GM12891 (cell line): ENCODE data around the gene SLC35E4.

Source experiments
- DNase-seq: peaks from one replicate; pipeline ENCODE4 v3.0.0; 2011; ENCODE audit warnings: low spot score; ENCODE audit not compliant: insufficient read length
- FAIRE-seq: peaks from 2 replicates; lab custom pipeline; 2011; peaks lifted over from hg19 to GRCh38; lab: Jason Lieb, UNC
- PAX5 ChIP-seq: IDR thresholded peaks from 2 replicates; pipeline ENCODE4 v1.6.1; 2011; ENCODE audit warnings: low read length, moderate library complexity, mild to moderate bottlenecking; ENCODE audit not compliant: insufficient read depth, severe bottlenecking
- POLR2A ChIP-seq: IDR thresholded peaks from 2 replicates; pipeline ENCODE4 v1.6.1; 2011; ENCODE audit warnings: low read depth, low read length, control low read depth
- POLR2AphosphoS5 ChIP-seq: IDR thresholded peaks from 2 replicates; pipeline ENCODE4 v1.6.1; 2011; ENCODE audit warnings: low read depth, low read length, control low read depth
- POU2F2 ChIP-seq: IDR thresholded peaks from 2 replicates; pipeline ENCODE4 v1.6.1; 2011; ENCODE audit warnings: low read depth, mild to moderate bottlenecking, control low read depth, low read length, moderate library complexity
- SPI1 ChIP-seq: IDR thresholded peaks from 2 replicates; pipeline ENCODE4 v1.6.1; 2011; ENCODE audit warnings: low read depth, low read length, control low read depth
- TAF1 ChIP-seq: IDR thresholded peaks from 2 replicates; pipeline ENCODE4 v1.6.1; 2011; ENCODE audit warnings: low read depth, low read length, control low read depth

SLC35E4 gene

GRCh38 chr22:30649430-30650007 is 13.9 kb downstream of the SLC35E4 start:
- TF ChIP-seq SPI1 (peak; percentile 87), TAF1 (no peak)
- peak; percentile 77 for DNase-seq
- FAIRE-seq = peak; percentile 77

DNA sequence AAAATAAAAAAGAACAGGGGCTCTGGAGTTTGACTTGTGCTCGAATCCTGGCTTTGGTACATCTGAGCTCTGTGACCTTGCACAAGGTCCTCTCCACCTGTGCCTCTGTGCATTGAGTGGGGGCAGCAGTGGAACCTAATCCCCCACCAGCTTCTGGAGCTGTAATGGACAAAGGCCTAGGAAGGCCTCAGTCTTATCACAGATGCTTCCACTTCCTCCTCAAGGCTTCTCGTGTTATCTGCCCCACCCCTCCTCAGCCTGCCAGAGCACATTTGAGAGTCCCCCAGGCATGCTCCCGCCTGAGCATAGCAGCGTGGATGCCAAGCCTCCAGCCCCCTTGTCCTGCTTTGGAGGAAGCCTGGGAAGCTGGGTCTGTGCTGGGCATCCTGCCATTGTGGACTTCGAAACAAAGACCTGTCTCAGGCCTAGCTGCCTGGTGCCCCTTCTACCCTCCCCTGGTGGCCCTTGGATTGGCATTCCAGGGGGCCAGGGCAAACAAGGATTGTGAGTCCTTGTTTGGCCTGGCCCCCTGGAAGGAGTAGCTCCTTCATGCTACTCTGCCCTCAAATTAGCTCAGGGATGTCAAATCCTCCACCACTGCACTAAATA is 15.0 kb downstream of the SLC35E4 start:
- FAIRE-seq = no peak

DNA sequence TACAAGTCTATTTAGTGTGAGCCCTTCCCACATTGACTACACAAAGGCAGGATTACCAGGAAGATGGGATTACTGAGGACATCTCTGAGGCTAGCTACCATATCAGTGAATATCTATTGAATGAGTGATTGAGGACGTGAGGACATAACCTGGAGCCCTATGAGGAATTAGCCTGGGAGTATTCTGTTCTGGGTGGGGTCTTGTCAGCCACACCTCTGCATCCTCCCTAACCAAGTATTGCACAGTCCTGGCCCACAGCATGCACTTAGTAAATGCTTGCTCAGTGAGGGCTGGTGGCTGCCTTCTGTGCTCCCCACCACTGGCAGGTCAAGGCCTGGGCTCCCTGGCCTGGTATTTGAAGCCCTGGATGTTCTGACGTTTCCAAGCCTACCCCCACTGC is 17.3 kb downstream of the SLC35E4 start:
- DNase-seq = no peak
- TF ChIP-seq POU2F2 (no peak), POLR2A (no peak), SPI1 (no peak), TAF1 (no peak)
- no peak for FAIRE-seq

More for the DNA sequence above, 15.0 kb downstream of the SLC35E4 start:
- no peak for TF ChIP-seq PAX5
- TF ChIP-seq TAF1 = no peak
- no peak for TF ChIP-seq POLR2A
- TF ChIP-seq POU2F2 = no peak
- TF ChIP-seq POLR2AphosphoS5 = no peak
- no peak for TF ChIP-seq SPI1
- no peak for DNase-seq

DNA sequence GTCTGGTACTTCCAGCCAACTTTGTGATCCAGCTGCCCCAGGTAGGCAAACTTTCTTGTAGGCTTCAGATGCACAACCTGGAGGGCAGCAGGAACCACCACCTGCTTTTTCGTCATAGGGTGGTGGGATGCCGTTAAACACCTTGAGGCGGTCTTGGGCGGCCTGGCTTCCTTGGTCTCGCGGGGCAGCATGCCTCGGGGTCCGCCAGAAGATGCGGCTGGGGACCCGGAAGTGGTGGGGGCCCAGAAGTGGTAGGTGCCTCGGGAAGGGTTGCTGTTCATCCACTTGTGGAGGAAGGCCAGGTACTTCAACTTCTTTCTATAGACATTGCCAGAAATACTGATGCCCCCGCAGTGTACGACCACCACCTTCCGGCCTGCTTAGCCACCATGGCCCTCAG is 18.8 kb downstream of the SLC35E4 start:
- DNase-seq = no peak
- no peak for TF ChIP-seq POU2F2
- no peak for TF ChIP-seq POLR2A
- TF ChIP-seq TAF1 = no peak
- no peak for TF ChIP-seq PAX5
- no peak for TF ChIP-seq SPI1
- no peak for TF ChIP-seq POLR2AphosphoS5
- no peak for FAIRE-seq

- DNase-seq (no peak), FAIRE-seq (no peak)
- no peak for TF ChIP-seq POLR2AphosphoS5
- no peak for TF ChIP-seq TAF1
- TF ChIP-seq POU2F2 = no peak
- no peak for TF ChIP-seq PAX5
- no peak for TF ChIP-seq SPI1
- no peak for TF ChIP-seq POLR2A
Observed at GRCh38 chr22:30655532-30655931, 20.0 kb downstream of the SLC35E4 start.

DNA sequence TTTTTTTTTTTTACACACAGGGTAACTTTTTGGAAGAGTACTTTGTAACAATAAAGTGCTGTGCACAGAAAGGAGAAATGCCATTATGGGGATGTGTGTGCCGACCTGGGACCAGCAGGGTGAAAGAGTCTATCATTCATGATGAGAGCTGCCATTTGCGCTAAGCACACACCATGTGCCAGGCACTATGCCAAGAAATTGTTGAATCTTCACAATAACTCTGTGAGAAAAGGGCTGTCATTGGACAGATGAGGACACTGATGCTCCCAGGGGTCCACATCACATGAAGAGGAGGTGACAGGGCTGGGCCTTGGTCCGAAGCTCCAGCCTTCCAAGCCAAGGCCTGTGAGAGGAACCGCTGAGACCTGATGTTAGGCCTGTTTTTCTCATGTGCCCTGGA is 26.5 kb downstream of the SLC35E4 start:
- TF ChIP-seq POLR2AphosphoS5 (no peak), TAF1 (no peak), POU2F2 (no peak), PAX5 (no peak), SPI1 (no peak), POLR2A (no peak)
- DNase-seq = no peak
- no peak for FAIRE-seq

DNA sequence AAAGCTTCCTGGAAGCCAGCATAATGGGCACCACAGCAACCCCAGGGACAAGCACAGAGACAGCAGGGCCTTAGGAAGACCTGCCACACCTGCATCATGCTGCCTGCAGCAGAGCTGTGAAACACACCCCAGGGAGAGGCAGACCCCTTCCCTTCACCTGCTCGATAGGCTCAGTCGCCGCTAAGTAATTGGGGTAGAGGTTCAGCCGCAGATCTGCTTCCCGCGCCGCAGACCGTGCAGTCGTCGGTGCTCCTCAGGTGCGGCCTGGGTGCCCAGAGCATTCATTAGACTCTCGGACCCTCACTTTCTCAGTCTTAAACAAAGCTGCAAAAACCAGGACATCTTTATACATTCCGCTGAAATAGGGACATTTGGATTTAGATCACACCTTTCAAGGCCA is 29.2 kb downstream of the SLC35E4 start:
- FAIRE-seq (no peak), DNase-seq (no peak)
- TF ChIP-seq POU2F2 (no peak), TAF1 (no peak), POLR2AphosphoS5 (no peak), SPI1 (no peak), POLR2A (no peak), PAX5 (no peak)

DNA sequence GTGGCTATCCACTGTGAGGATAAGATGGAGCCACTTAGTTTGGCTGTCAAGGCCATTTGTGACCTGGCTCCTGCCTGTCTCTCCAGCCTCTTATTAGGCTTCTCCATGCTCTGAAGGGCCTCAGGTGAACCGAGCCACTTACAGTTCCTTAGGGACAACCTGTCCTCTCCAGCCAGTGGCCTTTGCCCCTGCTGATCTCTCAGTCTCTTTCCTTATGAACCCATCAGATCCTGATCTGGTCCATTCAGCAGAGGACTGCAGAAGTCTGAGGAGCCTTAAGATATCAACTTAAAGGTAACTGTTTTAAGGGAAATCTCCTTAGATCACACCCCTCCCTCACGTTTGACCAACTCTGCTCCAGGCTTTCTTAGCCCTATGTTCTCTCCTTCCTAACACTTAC is 29.7 kb downstream of the SLC35E4 start:
- FAIRE-seq = no peak
- no peak for DNase-seq
- TF ChIP-seq POLR2AphosphoS5 (no peak), PAX5 (no peak), TAF1 (no peak), POU2F2 (no peak), SPI1 (no peak), POLR2A (no peak)

DNA sequence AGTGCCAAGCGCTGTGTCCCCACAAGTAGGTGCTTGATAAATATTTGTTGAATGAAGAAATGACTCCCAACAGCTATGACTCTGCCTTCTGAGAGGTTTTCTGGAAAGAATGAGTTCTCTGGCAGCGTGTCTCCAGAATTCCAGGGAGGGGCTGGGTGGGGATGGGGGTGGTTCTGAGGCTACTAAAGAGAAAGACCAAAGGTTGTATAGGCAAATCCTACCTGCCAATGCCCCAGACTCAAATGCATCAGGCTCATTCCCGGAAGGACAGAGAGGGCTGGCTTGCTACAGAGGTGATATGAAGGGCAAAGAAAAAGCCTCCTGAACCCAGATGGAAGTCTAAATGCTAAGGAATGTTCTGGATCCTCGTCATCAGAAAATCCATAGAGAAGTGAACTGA is 30.2 kb downstream of the SLC35E4 start:
- TF ChIP-seq SPI1 (no peak), TAF1 (no peak), POLR2AphosphoS5 (no peak), PAX5 (no peak), POU2F2 (no peak), POLR2A (no peak)
- DNase-seq (no peak), FAIRE-seq (no peak)

DNA sequence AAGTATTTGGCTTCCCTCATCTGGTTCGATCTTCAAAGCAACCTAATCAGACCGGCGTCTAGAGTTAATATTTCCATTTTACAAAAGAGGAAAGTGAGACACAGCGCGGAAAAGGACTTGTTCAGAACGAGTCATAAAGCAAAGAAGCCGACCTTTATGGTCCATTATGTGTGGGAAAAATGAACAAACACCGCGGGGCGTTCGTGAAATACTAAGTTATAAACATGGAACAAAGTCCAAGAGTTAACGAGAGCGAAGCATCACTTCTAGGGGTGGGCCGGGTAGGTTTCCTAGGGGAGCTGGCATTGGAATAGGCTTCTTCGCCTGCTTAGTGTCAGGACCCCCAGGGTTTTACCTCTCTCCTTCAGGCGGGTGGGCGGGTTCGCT is 31.5 kb downstream of the SLC35E4 start:
- FAIRE-seq (no peak), DNase-seq (no peak)
- no peak for TF ChIP-seq POLR2A
- TF ChIP-seq POLR2AphosphoS5 = no peak
- TF ChIP-seq PAX5 = no peak
- TF ChIP-seq TAF1 = no peak
- TF ChIP-seq POU2F2 = no peak
- no peak for TF ChIP-seq SPI1
